Myocyte (in vitro differentiated cells): Measurements from ENCODE around the gene CLCF1. TPM values are rescaled to one million over a fixed set of nuclear protein-coding genes. Genes with fewer than 3 reads are reported as not detected.
A peak's percentile ranks its signal among the peaks of the same experiment; 100 is the strongest.
"Not testable (repeated sequence)": the region's sequence is repeated elsewhere in the genome, so short reads cannot be mapped to it uniquely, and the experiment has no call there.

Experiments used
- DNase-seq: peaks from one replicate; pipeline ENCODE4 v3.0.0-alpha.2; 2012; ENCODE audit warnings: low read depth
- total RNA-seq: library from RNA; depleted of rRNA; stranded (reverse); fragments of >200 nt; gene quantifications from 2 replicates; pipeline ENCODE4 v1.2.3, GENCODE V29; 2014

CLCF1 gene
- total RNA-seq, 1 donor from 2014 or later = 3.3 TPM

DNA sequence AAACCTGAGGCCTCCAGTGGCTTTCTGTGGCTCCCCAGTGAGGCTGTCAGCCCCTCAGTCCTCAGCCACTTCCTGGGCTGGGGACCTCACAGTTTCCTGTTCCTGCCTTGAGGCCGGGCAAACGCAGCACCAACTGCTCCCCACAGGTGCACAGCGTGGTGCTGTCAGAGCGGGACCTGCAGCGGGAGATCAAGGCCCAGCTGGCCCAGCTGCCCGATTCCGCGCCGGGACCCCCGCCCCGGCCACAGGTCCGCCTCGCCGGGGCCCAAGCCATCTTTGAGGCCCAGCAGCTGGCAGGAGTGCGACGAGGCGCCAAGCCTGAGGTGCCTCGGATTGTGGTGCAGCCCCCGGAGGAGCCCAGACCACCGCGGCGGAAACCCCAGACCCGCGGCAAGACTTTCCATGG is 35.9 kb upstream of the CLCF1 start:
- DNase-seq = no peak

DNA sequence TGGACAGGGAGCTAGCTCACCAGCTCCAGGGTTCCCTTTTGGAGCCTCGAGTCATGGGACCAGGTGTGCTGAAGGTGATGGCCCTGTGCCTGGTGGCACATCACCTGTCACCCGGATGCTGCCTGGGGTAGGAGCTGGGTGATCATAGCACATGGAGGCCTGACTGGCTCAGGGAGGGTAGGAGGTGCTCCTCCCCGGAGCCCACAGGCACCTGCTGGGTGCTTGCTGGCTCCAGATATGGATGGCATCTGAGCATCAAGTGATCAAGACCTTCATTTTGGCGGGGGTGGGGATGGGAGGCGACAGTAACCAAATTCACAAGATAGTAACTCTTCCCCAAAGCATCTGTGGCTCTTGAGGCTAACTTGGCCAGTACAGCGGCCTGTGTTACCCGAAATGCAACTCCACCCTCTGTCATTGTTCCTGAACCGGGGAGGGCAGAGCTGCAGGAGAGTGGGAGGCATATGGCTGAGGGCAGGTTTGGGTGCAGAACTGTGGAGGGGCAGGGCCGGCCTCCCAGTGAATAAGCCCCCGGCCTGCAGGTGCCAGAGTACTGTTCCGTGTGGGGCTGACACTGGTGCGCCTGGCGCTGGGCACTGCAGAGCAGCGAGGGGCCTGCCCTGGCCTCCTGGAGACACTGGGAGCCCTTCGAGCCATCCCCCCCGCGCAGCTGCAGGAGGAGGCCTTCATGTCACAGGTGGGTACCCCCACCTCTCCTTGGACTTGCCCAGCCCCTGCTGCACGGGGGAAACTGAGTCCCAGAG is 35.2 kb upstream of the CLCF1 start:
- DNase-seq = no peak

DNA sequence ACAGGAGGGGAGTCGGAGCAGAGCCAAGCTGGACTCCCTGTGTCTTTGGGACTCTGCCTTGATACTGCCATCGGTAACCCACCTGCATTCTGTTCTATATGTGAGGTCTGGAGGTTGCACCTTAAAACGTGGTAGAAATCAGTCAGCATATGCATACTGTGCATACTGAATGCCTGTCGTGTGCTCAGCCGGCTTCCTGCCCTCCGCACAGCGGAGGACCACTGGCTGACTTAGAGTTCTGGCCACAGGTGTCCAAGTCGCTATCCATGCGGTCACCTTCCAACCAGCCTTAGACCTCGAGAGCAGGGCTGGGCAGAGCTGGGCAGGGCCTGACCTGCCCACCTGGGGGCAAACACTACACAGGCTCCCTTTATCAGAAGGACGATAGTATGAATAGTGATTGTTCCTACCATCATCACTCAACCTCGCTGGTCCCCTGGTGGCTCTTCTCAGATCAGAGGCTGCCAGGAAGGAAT is 34.3 kb upstream of the CLCF1 start:
- DNase-seq = no peak

DNA sequence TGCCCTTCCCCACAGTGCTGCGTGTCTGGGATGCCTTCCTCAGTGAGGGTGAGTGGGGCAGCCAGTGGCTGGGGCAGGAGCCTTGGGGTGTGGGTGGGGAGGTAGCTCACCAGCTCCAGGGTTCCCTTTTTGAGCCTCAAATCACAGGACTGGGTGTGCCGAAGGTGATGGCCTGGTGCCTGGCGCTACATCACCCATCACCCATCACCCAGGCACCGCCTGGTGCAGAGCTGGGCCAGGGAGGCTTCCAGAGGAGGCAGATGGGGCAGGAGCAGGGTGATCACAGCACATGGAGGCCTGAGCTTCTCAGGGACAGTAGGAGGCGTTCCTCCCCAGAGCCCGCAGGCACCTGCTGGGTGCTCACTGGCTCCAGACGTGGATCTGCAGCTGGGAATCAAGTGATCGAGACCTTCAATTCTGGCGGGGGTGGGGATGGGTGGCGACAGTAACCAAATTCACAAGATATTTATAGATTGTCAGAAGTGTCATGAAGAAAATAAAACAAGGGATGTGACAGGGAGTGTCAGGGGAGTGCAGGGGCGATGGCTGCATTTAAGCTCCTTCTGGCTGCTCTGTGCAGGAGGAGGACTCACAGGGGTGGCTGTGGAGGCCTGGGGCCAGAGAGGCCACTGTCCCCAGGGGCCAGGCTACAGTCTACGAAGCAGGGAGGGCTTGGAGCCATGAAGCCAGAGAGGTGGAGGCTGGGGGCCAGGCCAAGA is 33.7 kb upstream of the CLCF1 start:
- DNase-seq = peak; percentile 49

DNA sequence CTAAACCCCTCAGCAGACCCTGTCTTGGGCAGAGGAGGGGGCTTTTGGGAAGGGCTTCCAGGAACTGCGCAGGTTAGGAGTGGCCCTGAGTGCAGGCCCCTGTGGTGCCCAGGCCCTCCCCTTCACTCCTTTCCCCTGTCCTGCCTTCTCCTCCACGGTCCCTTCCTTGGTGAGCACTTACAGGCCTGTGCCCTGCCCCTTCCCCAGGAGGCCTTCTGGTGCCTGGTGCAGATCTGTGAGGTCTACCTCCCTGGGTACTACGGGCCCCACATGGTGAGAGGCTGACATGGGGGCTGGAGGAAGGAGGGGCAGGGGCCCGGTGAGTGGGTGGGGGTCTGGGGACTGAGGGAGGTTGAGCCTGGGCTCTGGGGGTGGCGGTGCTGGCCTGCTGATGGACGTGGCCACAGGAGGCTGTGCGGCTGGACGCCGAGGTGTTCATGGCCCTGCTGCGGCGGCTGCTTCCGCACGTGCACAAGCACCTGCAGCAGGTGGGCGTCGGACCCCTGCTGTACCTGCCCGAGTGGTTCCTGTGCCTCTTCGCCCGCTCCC is 33.1 kb upstream of the CLCF1 start:
- no peak for DNase-seq

DNA sequence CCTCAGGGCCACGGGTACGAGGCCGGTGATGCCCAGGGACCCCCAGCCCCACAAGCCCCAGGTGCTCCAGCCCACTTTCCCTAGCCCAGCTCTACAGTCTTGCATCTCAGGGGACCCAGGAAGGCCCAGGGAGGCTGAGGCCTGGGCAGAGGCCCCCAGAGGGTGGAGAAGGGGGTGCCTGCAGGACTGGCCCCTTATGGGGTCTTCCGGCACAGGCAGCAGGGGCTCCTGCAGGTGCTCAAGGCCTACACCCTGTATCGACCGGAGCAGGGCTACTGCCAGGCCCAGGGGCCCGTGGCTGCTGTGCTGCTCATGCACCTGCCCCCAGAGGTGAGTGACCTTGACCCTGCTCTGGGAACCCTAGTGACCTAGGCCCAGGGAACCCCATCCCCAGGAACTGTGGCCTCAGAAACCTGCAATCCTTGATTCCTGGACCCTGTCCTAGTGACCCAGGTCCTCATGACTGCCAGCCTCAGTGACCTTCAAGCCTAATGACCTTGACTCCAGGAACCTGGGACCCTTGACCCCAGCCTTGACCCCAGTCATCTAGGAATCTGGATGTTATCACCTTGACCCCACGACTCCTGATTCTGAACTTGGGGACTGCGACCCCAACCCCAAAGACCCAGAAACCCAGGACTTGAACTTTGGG is 32.4 kb upstream of the CLCF1 start:
- DNase-seq = no peak

DNA sequence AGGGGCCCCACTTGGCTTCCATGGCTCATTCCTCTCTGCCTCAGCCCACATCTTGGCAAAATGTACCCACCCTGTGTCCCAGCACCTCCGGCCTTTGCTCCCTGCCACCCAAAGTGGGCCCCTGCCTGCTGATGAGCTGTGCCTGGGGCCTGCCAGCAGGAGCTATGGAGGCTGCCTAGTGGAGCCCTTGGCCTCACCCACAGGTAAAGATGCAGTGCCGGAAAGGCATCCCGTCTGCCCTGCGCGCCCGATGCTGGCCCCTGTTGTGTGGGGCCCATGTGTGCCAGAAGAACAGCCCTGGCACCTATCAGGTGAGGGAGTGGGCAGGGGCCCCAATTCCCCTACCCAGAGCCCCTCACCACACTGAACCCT is 31.8 kb upstream of the CLCF1 start:
- DNase-seq = no peak

DNA sequence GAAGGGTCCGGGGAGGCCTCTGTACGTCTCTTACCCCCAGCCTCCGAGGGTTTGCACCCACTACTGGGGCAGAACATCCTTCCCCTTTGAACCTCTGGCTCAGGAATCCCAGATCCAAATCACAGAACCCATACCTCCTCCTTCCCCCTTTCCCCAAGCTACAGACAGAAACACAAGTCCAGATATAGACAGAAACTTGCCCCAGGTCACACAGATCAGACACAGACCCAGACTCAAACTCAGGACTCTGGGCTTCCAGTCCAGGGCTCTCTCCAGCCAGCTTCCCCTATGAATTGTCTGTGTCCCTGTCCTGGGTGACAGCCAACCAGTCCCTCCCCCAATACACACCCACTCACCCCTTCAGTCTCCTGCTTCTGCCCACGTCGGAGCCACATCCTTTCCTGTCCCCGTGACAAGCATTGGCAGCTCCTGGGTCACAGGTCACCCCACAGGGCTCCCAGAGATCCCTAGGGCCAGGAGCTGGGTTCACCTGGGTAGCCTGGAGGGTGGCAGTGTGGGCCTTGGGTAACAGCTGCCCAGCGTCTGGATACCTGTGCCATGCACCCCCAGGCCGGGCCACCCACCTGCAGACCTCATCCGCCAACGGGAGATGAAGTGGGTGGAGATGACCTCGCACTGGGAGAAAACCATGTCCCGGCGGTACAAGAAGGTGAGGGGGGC is 31.3 kb upstream of the CLCF1 start:
- no peak for DNase-seq

DNA sequence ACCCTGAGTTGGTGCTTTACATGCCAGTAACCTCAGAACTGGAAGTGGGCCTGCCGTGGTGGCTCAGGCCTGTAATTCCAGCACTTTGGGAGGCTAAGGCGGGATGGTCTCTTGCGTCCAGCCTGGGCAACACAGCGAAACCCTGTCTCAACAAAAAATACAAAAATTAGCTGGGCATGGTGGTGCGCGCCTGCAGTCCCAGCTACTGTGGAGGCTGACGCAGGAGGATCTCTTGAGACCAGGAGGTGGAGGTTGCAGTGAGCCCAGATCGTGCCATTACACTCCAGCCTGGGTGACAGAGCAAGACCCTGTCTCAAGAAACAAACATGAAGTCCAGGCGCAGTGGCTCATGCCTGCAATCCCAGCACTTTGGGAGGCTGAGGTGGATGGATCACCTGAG is 29.7 kb upstream of the CLCF1 start:
- not testable (repeated sequence) for DNase-seq

DNA sequence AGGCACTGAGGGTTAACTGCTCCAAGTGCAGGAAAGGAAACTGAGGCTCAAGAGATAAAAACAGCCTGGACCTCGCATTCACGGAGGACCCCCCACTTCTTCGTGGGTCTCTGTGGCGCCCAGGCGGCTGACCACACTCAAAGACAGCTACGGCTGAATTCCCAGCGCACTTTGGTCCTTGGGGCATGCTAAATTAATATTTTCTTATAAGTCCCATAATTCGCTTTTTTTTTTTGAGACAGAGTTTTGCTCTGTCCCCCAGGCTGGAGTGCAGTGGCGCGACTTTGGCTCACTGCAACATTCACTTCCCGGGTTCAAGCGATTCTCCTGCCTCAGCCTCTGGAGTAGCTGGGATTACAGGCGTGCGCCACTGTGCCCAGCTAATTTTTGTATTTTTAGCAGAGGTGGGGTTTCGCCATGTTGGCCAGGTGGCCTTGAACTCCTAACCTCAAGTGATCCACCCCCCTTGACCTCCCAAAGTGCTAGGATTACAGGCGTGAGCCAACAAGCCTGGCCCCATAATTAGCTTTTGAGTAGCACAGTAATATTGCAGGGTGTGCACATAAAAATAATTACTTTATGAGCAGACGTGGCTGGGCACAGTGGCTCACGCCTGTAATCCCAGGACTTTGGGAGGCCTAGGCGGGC is 28.9 kb upstream of the CLCF1 start:
- DNase-seq = not testable (repeated sequence)

DNA sequence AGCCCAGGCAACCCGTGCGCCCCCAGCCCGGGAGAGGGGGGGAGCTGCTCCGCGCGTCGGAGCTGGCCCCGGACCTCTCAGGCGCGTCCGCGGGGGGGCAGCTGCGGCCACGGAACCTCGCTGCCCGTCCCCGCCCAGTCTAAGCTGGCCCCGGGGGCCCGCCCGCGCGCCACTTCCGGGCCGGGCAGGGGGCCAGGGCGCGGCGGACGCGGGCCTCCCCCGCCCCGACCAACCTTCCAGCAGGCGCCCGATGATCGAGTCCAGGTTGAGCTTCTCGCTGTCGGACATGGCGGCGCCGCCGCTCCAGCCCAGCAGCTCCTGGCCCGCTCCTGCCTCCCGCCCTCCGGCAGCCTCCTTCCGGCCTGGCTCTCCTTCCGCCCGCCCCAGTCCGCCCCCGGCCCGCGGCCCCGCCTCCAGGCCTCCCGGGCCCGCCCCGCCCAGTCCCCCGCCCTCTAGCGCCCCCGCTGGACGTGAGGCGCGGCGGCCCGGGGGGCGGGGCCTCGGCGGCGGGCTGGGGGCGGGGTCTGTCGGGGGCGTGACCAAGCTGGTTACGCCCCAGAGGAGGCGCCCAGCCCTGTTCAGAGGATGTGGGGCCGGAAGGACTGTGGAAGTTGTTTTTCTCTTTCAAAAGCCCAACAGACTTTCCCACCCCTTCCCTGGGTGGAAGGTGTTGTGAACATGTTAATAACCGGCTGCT is 28.2 kb upstream of the CLCF1 start, which contains the start of gene PPP1CA:
PPP1CA (minus strand) TSS at position 364 of the 697 bp plus-strand sequence; CDS start at position 288, 76 bp downstream.
- DNase-seq = peak; percentile 87

DNA sequence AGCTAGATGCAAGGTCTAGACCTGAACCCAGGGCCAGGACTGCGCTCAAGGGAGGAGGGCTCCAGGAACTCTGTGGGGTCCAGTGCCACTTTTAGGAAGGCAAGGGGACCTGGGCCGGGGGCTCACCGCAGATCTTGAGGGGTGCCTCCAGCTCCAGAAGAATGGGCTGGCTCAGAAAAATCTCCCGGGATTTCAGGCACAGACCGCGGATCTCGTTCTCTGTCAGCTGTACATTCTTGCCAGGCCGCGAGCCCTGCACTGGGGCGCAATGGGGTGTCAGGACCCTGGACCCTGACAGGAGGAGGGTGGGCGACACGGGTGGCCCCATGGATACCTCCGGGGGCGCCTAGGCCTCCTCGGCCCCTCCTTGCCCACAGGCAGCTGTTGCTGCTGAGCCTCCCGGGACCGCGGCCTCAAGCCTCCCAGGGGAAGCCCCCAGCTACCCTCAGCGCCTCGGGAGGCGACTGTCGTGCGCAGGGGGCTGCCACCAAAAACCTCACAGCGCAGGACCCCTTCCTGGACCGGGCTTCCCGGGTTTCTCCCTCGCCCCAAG is 27.6 kb upstream of the CLCF1 start:
- DNase-seq = no peak

DNA sequence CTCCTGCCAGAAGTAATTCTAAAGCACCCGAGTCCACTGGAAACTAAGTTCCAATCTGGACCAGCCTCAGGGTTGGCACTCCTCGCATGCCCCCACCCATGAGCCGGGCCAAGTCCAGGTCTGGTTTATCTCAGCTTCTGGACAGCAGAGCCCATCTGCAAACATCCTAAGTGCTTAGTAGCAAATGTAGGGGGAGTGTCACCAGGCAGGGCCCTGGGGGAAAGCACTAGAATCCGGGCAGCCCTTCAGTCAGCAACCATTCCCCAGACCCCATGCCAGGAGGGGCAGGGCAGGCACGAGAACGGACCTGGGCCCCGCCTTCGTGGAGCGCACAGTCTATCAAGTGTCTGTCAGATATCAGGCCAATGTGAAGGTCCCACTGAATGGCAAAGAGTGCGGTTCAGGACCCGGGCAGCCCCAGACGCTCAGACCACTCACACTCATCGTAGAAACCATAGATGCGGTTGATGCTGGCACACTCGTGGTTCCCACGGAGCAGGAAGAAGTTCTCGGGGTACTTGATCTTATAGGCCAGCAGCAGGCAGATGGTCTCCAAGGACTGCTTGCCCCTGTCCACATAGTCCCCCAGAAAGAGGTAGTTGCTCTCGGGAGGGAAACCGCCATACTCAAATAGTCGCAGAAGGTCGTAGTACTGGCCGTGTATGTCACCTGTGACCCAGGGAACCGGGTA is 27.0 kb upstream of the CLCF1 start:
- DNase-seq = no peak

DNA sequence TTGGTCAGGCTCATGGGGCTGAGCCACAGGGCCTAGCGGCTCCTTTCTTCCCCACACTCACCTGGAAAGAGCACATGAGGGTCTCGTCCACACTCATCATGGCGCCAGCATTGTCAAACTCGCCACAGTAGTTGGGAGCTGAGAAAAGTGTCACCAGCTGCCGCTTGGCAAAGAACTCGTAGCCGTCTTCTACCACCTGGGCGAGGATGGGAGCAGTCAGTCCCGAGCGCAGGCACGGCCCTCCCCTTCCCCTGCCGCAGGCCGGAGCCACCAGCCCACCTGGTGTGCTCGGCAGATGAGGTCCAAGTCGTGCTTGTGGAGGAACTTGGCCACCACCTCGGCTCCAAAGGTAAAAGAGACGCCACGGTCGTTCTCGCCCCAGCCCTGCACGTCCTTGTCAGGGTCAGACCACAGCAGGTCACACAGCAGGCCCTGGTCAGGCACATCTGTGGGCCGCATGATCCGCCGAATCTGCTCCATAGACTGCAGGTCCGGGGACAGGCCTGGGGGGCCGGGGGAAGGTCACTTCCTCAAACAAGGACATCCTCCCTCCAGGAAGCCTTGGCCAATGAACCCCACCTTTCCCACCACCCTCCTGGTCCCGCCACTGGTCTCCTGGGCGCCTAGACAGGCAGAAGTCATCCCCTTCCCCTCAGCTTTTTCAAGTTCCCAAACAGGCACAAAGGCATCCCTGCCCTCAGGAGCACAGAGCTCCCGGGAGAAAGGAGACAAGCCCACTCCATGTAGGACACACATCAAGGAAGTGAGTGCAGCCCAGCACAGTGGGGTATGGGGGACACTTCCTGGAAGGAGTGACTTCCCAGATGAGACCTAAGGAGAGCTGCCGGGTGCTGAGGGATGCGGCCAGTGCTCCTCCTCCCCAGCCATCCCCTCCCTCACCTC is 25.5 kb upstream of the CLCF1 start:
- no peak for DNase-seq

DNA sequence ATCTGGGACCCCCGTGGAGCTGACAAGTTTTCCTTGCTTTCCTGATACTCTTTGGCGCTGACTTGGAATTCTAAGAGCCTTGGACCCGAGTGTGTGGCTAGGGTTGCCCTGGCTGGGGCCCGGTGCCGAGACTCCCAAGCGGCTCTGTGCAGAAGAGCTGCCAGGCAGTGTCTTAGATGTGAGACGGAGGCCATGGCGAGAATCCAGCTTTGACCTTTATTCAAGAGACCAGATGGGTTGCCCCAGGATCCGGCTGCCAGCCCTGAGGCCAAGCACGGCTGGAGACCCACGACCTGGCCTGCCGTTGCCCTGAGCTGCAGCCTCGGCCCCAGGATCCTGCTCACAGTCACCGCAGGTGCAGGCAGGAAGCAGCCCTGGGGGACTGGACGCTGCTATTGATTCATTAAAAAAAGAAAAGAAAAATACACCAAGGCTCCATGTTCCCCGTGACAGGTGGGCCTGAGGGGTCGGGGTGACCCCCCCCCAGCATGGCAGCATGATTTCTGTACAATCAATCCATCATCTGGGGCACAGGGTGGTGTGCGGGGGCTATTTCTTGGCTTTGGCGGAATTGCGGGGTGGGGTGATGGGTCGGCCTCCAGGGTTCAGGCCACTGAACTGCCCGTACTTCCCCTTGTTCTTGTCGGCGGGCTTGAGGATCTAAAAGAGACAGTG is 24.7 kb upstream of the CLCF1 start:
- no peak for DNase-seq

DNA sequence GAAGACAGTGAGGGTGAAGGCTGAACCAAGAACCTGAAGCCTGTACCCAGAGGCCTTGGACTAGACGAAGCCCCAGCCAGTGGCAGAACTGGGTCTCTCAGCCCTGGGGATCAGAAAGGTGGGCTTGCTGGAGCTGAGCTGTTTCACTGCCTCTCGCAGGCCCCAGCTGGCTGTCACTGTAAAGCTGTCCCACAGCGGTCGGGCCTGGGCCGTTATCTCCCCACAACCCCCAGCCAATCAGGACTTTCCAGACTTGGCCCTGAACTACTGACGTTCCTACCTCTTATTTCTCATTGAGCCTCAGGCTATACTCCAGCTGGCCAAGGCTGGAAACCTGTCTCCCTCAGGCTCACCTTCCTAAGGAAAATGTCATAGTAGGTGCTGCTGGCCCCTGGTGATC is 24.1 kb upstream of the CLCF1 start:
- no peak for DNase-seq

DNA sequence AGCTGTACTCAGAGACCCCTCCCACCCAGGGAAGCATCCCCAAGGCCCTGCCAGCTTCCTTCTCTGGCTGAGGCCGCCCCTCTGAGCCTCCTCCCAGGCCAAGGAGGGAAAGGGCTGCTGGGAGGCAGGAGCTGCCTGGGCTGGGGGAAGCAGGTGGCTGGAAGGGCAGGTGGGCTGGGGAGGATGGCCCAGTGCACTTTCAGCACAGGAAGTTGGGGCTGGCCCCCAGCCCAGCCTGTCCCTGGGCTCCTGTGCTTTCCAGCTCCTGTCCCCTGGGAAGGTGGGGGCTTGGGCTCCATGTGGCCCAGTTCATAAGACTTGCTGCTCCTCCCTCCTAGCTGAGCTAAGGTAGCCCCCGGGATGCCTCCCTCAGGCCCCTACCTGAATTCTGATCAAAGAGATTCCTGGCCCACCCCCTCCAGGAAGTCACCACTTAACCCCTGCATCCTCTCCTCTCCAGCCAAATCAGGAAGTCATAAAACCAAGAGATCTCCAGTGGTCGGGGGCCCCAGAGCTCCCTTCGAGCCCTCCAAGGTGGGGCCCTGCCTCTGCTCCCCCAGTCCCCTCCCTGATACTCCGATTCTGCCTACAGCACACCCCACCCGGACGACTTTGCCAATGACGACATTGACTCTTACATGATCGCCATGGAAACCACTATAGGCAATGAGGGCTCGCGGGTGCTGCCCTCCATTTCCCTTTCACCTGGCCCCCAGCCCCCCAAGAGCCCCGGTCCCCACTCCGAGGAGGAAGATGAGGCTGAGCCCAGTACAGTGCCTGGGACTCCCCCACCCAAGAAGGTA is 23.4 kb upstream of the CLCF1 start:
- no peak for DNase-seq
